ENCODE results near the gene TRIM46.

- TF ChIP-seq CTCF (IDR thresholded peaks at IDR 0.05; ENCODE audit: low read depth, low read length) (no peak), POLR2A (IDR thresholded peaks at IDR 0.05; ENCODE audit: extremely low read depth, insufficient read length) (no peak), MYC (IDR thresholded peaks at IDR 0.05; ENCODE audit: low read depth, low read length) (no peak)
Observed at GRCh38 chr1:155166471-155167165, 7.0 kb upstream of the TRIM46 start.

All from NB4 (cell line).